H1 (cell line): ENCODE measurements around the gene CNTNAP3B. TPM values are rescaled to one million over a fixed set of nuclear protein-coding genes. Genes with fewer than 3 reads are reported as not detected.
"Not testable (repeated sequence)": the region's sequence is repeated elsewhere in the genome, so short reads cannot be mapped to it uniquely, and the experiment has no call there.

Experiments
- CTCF ChIA-PET: fragments of 300-600 bp; sonication (Branson Sonifier 250); formaldehyde crosslinking; loops from one replicate; lab custom pipeline; 2021; ENCODE audit not compliant: partially characterized antibody; lab: Charles Lee
- POLR2A ChIA-PET: fragments of 300-600 bp; sonication (Branson Sonifier 250); formaldehyde crosslinking; loops from one replicate; lab custom pipeline; 2021; ENCODE audit warnings: inconsistent platforms; ENCODE audit not compliant: partially characterized antibody; lab: Charles Lee
- DNase-seq, 2 experiments: peaks; one replicate each; pipeline versions ENCODE4 v3.0.0 to v3.0.0-alpha.2; 2010 to 2022; ENCODE audit warnings: low spot score in 2 of 2, low read depth in 1 of 2, mixed read lengths in 1 of 2
- FAIRE-seq: peaks from 2 replicates; lab custom pipeline; 2011; peaks lifted over from hg19 to GRCh38; lab: Jason Lieb, UNC
- H2AFZ ChIP-seq: 2 replicates; pipeline ENCODE4 v1.8.1; 2012; ENCODE audit warnings: low read length, inconsistent platforms
- H2AK5ac ChIP-seq: 2 replicates; pipeline ENCODE4 v1.6.1; 2013; ENCODE audit warnings: low read depth, low read length
- H2BK120ac ChIP-seq: replicated peaks from 2 replicates; pipeline ENCODE3; 2013; ENCODE audit warnings: low read depth, low read length, inconsistent platforms
- H2BK12ac ChIP-seq: 2 replicates; pipeline ENCODE4 v1.6.1; 2013; ENCODE audit warnings: low read depth, low read length
- H2BK15ac ChIP-seq: 2 replicates; pipeline ENCODE4 v1.6.1; 2013; ENCODE audit warnings: low read length
- H2BK20ac ChIP-seq: 2 replicates; pipeline ENCODE4 v1.6.1; 2013; ENCODE audit warnings: low read length
- H2BK5ac ChIP-seq: 2 replicates; pipeline ENCODE4 v1.6.1; 2013; ENCODE audit warnings: low read depth, low read length
- H3K14ac ChIP-seq: 2 replicates; pipeline ENCODE4 v1.6.1; 2013; ENCODE audit warnings: inconsistent platforms; ENCODE audit not compliant: insufficient read length
- H3K18ac ChIP-seq: 2 replicates; pipeline ENCODE4 v1.6.1; 2013; ENCODE audit warnings: low read length; ENCODE audit errors: extremely low read depth
- H3K23ac ChIP-seq: 2 replicates; pipeline ENCODE4 v1.6.1; 2013; ENCODE audit warnings: inconsistent platforms; ENCODE audit not compliant: insufficient read length
- H3K23me2 ChIP-seq: 2 replicates; pipeline ENCODE4 v1.6.1; 2013; ENCODE audit warnings: low read depth, low read length
- H3K27ac ChIP-seq: 2 replicates; pipeline ENCODE4 v1.6.1; 2011; ENCODE audit warnings: low read depth, low read length, inconsistent platforms
- H3K27me3 ChIP-seq, 4 experiments: replicated peaks in 1 of 4; 1 replicate in 1 of 4; 2 replicates in 3 of 4; pipeline versions ENCODE4 v1.6.1 to v1.8.1; 2011 to 2013; ENCODE audit warnings: low read length in 3 of 4, mild to moderate bottlenecking in 3 of 4, inconsistent platforms in 2 of 4, mixed read lengths in 2 of 4, moderate library complexity in 1 of 4; ENCODE audit not compliant: control insufficient read depth in 3 of 4, insufficient read depth in 3 of 4; ENCODE audit errors: extremely low read depth in 1 of 4
- H3K36me3 ChIP-seq, 4 experiments: 2 replicates each; pipeline versions ENCODE4 v1.6.1 to v1.8.1; 2011 to 2013; ENCODE audit warnings: mild to moderate bottlenecking in 4 of 4, low read length in 3 of 4, moderate library complexity in 2 of 4, control low read depth in 1 of 4, inconsistent platforms in 1 of 4; ENCODE audit not compliant: insufficient read depth in 4 of 4, control insufficient read depth in 2 of 4
- H3K4ac ChIP-seq: replicated peaks from 2 replicates; pipeline ENCODE3; 2013; ENCODE audit warnings: low read length, low read depth, mixed read lengths, inconsistent platforms; ENCODE audit not compliant: insufficient read length
- H3K4me1 ChIP-seq, 4 experiments: replicated peaks in 1 of 4; 1 replicate in 1 of 4; 2 replicates in 3 of 4; pipeline versions ENCODE4 v1.6.1 to v1.8.1; 2011 to 2013; ENCODE audit warnings: low read length in 3 of 4, inconsistent platforms in 2 of 4, mixed read lengths in 1 of 4; ENCODE audit not compliant: insufficient read depth in 4 of 4, control insufficient read depth in 3 of 4
- H3K4me2 ChIP-seq, 2 experiments: 2 replicates each; pipeline versions ENCODE4 v1.6.1 to v1.8.1; 2011 to 2013; ENCODE audit warnings: low read depth in 2 of 2, low read length in 2 of 2, control low read depth in 1 of 2, inconsistent platforms in 1 of 2, mild to moderate bottlenecking in 1 of 2; ENCODE audit not compliant: insufficient read depth in 1 of 2
- H3K4me3 ChIP-seq, 4 experiments: fragments of 200-600, 300-600 bp in 1 of 4; sonication (generic), shearing (Covaris generic), sonication (Bioruptor Twin) in 1 of 4; 2 replicates each; pipeline versions ENCODE4 v1.5.1 to v1.8.1; 2011 to 2016; ENCODE audit warnings: low read length in 4 of 4, low read depth in 3 of 4, control low read depth in 2 of 4, inconsistent platforms in 2 of 4, mild to moderate bottlenecking in 2 of 4, mixed read lengths in 1 of 4, moderate library complexity in 1 of 4; ENCODE audit not compliant: insufficient read depth in 2 of 4; ENCODE audit errors: extremely low read depth in 1 of 4
- H3K56ac ChIP-seq: replicated peaks from 2 replicates; pipeline ENCODE3; 2013; ENCODE audit warnings: low read depth, mild to moderate bottlenecking, mixed read lengths, low read length, inconsistent platforms; ENCODE audit not compliant: insufficient read length
- H3K79me1 ChIP-seq: 2 replicates; pipeline ENCODE4 v1.6.1; 2013; ENCODE audit warnings: low read depth, low read length, control low read depth
- H3K79me2 ChIP-seq, 2 experiments: 2 replicates each; pipeline versions ENCODE4 v1.6.1 to v1.8.1; 2012 to 2013; ENCODE audit warnings: low read length in 2 of 2, mild to moderate bottlenecking in 2 of 2, inconsistent platforms in 1 of 2; ENCODE audit not compliant: insufficient read depth in 2 of 2, control insufficient read depth in 1 of 2
- H3K9ac ChIP-seq, 4 experiments: replicated peaks in 1 of 4; 1 replicate in 1 of 4; 2 replicates in 3 of 4; pipeline versions ENCODE4 v1.6.1 to v1.8.1; 2011 to 2013; ENCODE audit warnings: low read depth in 3 of 4, low read length in 3 of 4, control low read depth in 2 of 4, mild to moderate bottlenecking in 2 of 4, moderate library complexity in 2 of 4, inconsistent platforms in 1 of 4; ENCODE audit errors: extremely low read depth in 1 of 4
- H3K9me3 ChIP-seq, 2 experiments: 2 replicates each; pipeline versions ENCODE4 v1.6.1 to v1.8.1; 2012 to 2013; ENCODE audit warnings: mild to moderate bottlenecking in 2 of 2, moderate library complexity in 2 of 2, control low read depth in 1 of 2, inconsistent platforms in 1 of 2, low read depth in 1 of 2, low read length in 1 of 2, mixed read lengths in 1 of 2; ENCODE audit not compliant: insufficient read depth in 2 of 2
- H4K20me1 ChIP-seq, 2 experiments: replicated peaks in 1 of 2; 2 replicates each; pipeline versions ENCODE3 to v1.8.1; 2011 to 2013; ENCODE audit warnings: inconsistent platforms in 2 of 2, low read length in 2 of 2, mild to moderate bottlenecking in 1 of 2; ENCODE audit not compliant: insufficient read depth in 2 of 2, control insufficient read depth in 1 of 2
- H4K5ac ChIP-seq: 2 replicates; pipeline ENCODE4 v1.6.1; 2013; ENCODE audit warnings: low read length, low read depth, mixed read lengths, inconsistent platforms; ENCODE audit not compliant: insufficient read length
- H4K8ac ChIP-seq: 2 replicates; pipeline ENCODE4 v1.8.0; 2013; ENCODE audit warnings: mild to moderate bottlenecking, moderate library complexity, low read length, inconsistent platforms; ENCODE audit not compliant: insufficient read depth; ENCODE audit errors: extremely low read depth
- H4K91ac ChIP-seq: replicated peaks from 2 replicates; pipeline ENCODE3; 2013; ENCODE audit warnings: low read length, mixed read lengths, inconsistent platforms; ENCODE audit not compliant: insufficient read length
- WGBS, 2 experiments: shearing (Covaris generic) in 1 of 2; methylation state at CpG; one replicate each; pipeline versions ENCODE4 v1.1.6 to v1.1.7; 2013 to 2015; ENCODE audit warnings: low lambda C conversion rate in 2 of 2, mixed read lengths in 2 of 2, inconsistent platforms in 1 of 2, low coverage in 1 of 2, missing lambda C conversion rate in 1 of 2; ENCODE audit not compliant: insufficient replicate concordance in 2 of 2, insufficient coverage in 1 of 2, insufficient read length in 1 of 2; ENCODE audit errors: extremely low coverage in 1 of 2, missing lambda C conversion rate in 1 of 2; 5-methylcytosine and 5-hydroxymethylcytosine counted together
- polyA plus RNA-seq, 7 experiments: library from polyadenylated mRNA; depleted of rRNA in 3 of 7; stranded (reverse) in 5 of 7; unstranded in 2 of 7; fragments of >200 nt in 5 of 7; fragments of 200-250 nt in 2 of 7; gene quantifications; 1 replicate in 5 of 7; 2 replicates in 1 of 7; 4 replicates in 1 of 7; pipeline versions ENCODE4 v1.2.1 to v1.2.3, GENCODE V29; 2011 to 2013; ENCODE audit warnings: missing spikeins in 2 of 7, mixed read lengths in 2 of 7
- total RNA-seq: library from RNA; stranded (reverse); fragmentation: NEBNext Ultra II Directional; extraction: Animal tissue kit (Norgen Biotek cat#: 25700); gene quantifications from 2 replicates; pipeline ENCODE4 v1.2.1, GENCODE V29; 2021

The CNTNAP3B gene
- total and polyA plus RNA-seq, 2 of the 8 experiments (the other 6 are each of a cell fraction or from before 2014, with no cell fraction given): 1.3 to 2.9 TPM

GRCh38 chr9:42020639-42021038, 108.6 kb downstream of the CNTNAP3B start:
- FAIRE-seq, H3K56ac ChIP-seq, H3K14ac ChIP-seq, H2BK20ac ChIP-seq, H3K27me3 ChIP-seq, H2AFZ ChIP-seq, H3K27ac ChIP-seq, H2BK15ac ChIP-seq, H2BK120ac ChIP-seq, H3K4me1 ChIP-seq, H4K5ac ChIP-seq, H2BK12ac ChIP-seq, H4K20me1 ChIP-seq, H3K4ac ChIP-seq, H4K8ac ChIP-seq, H4K91ac ChIP-seq, H3K9ac ChIP-seq, H3K18ac ChIP-seq, POLR2A ChIA-PET, H2BK5ac ChIP-seq, H3K23me2 ChIP-seq, DNase-seq, H3K79me1 ChIP-seq, CTCF ChIA-PET, H2AK5ac ChIP-seq, H3K9me3 ChIP-seq, H3K4me3 ChIP-seq, H3K4me2 ChIP-seq, H3K23ac ChIP-seq, H3K36me3 ChIP-seq, H3K79me2 ChIP-seq: not testable (repeated sequence)

GRCh38 chr9:42018220-42018922, 110.9 kb downstream of the CNTNAP3B start:
- H2AFZ ChIP-seq, H3K4ac ChIP-seq, H2BK120ac ChIP-seq, H3K4me2 ChIP-seq, FAIRE-seq, H2BK20ac ChIP-seq, H2AK5ac ChIP-seq, H4K20me1 ChIP-seq, H3K23me2 ChIP-seq, H2BK5ac ChIP-seq, POLR2A ChIA-PET, H4K8ac ChIP-seq, H3K4me3 ChIP-seq, H3K56ac ChIP-seq, H2BK15ac ChIP-seq, H4K91ac ChIP-seq, CTCF ChIA-PET, H3K79me2 ChIP-seq, H3K27ac ChIP-seq, H3K27me3 ChIP-seq, H3K9me3 ChIP-seq, H2BK12ac ChIP-seq, H3K9ac ChIP-seq, H3K14ac ChIP-seq, H4K5ac ChIP-seq, H3K4me1 ChIP-seq, H3K79me1 ChIP-seq, H3K36me3 ChIP-seq, H3K18ac ChIP-seq, H3K23ac ChIP-seq: not testable (repeated sequence)
- 97% methylated on average over 5 of the region's 7 CpGs; no CpG with 5 or more reads in 1 of the 2 experiments for WGBS, 2 experiments
- DNase-seq: peak in 1 of 2 experiments; percentile 44
